Measurements from ENCODE around the gene SMYD4. TPM values are rescaled to one million over a fixed set of nuclear protein-coding genes. Genes with fewer than 3 reads are reported as not detected.
A peak's percentile ranks its signal among the peaks of the same experiment; 100 is the strongest.
"Not testable (repeated sequence)": the region's sequence is repeated elsewhere in the genome, so short reads cannot be mapped to it uniquely, and the experiment has no call there.

SMYD4 gene
- total RNA-seq, 2 experiments from 2014 or later: 19.7 to 19.8 TPM

- Mint-ChIP-seq H3K27ac (no peak overlapping the region), H3K4me3 (no peak overlapping the region), H3K4me1 (peaks cover 44% of the 10 kb centered on the region), H3K27me3 (no peaks in the 10 kb centered on the region), H3K9me3 (ENCODE audit: low read depth) (no peaks in the 10 kb centered on the region), H3K36me3 (ENCODE audit: low read depth) (no peaks in the 10 kb centered on the region)
- DNase-seq (no peak), ATAC-seq (no peak)
- CTCF ChIA-PET: interaction anchor here (0.5 to 2.7 kb wide), 4 partner anchors 8 to 86 kb away, joined by 3 to 9 read pairs (median 3); no protein-coding TSS in a partner anchor
- intact Hi-C loops (cut with DNase I, micrococcal nuclease): no loop called here
- POLR2A ChIA-PET: interaction anchor here (0.9 kb wide), 1 partner anchor 14 kb away, joined by 3 read pairs; no protein-coding TSS in a partner anchor
Observed at GRCh38 chr17:1766382-1767135, 63.1 kb downstream of the SMYD4 start.

DNA sequence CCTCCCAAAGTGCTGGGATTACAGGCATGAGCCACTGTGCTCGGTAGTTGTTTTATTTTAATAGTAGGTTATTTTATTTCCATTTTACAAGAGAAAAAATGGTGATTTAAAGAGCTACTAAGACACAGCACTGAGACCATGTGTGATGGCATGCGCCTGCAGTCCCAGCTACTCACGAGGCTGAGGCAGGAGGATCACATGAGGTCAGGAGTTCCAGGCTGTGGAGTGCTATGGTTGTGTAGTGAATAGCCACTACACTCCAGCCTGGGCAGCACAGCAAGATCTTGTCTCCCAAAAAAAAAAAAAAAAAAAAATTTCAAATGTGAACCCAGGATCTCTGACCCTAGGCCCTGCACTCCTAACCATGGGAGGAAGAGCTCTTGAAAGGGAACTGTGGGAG is 64.1 kb downstream of the SMYD4 start:
- intact Hi-C loops (cut with DNase I, micrococcal nuclease): no loop called here
- Mint-ChIP-seq H3K4me1 (peaks cover 46% of the 10 kb centered on the region), H3K27me3 (no peaks in the 10 kb centered on the region), H3K4me3 (no peak overlapping the region), H3K9me3 (ENCODE audit: low read depth) (no peaks in the 10 kb centered on the region), H3K36me3 (ENCODE audit: low read depth) (no peaks in the 10 kb centered on the region), H3K27ac (no peak overlapping the region)
- CTCF ChIA-PET: interaction anchor here (1.0 to 2.7 kb wide), 2 partner anchors 9 to 44 kb away, joined by 3 to 9 read pairs; no protein-coding TSS in a partner anchor
- no peak for ATAC-seq
- no peak for DNase-seq
- POLR2A ChIA-PET: interaction anchor here (0.9 kb wide), 1 partner anchor 15 kb away, joined by 3 read pairs; no protein-coding TSS in a partner anchor

- ATAC-seq; H3K36me3 Mint-ChIP-seq (ENCODE audit: low read depth); H3K4me3 Mint-ChIP-seq; H3K9me3 Mint-ChIP-seq (ENCODE audit: low read depth); DNase-seq; H3K27me3 Mint-ChIP-seq: not testable (repeated sequence)
- CTCF ChIA-PET: interaction anchor here (1.2 to 2.7 kb wide), 3 partner anchors 9 to 48 kb away, joined by 4 to 9 read pairs (median 6); no protein-coding TSS in a partner anchor
- H3K27ac Mint-ChIP-seq: peak overlapping the region; percentile 78
- H3K4me1 Mint-ChIP-seq: peaks cover 41% of the 10 kb centered on the region
- intact Hi-C loops (cut with DNase I, micrococcal nuclease): loop anchor here in 1 of 2 experiments (5.0 kb wide), 1 partner anchor 42 kb away; the partner anchor contains the start of gene WDR81
- POLR2A ChIA-PET: interaction anchor here (0.6 to 0.7 kb wide), 2 partner anchors 141 to 450 kb away, joined by 3 to 6 read pairs; no protein-coding TSS in a partner anchor
Observed at GRCh38 chr17:1764705-1765104, 65.0 kb downstream of the SMYD4 start.

DNA sequence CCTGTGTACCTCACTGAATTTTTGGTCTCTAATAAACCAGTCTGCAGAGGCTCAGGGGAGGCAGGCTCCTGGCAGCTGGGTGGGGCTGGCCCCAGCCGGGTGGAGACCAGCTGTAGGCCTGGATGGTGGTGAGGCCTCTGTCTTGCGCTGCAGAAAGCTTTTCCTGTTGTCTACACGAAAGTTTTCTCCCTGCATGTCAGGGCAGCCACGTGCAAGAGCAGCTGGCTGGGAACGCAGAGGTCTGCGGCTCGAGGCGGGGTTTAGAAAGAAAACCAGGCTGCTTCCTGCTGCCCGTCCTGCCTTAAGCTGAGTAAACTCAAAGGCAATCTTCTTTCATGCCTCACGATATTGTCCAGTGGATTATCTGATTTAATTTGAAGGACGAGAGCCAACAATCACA is 65.4 kb downstream of the SMYD4 start:
- Mint-ChIP-seq H3K4me1 (peaks cover 36% of the 10 kb centered on the region), H3K27me3 (no peaks in the 10 kb centered on the region), H3K9me3 (ENCODE audit: low read depth) (no peaks in the 10 kb centered on the region), H3K36me3 (ENCODE audit: low read depth) (no peaks in the 10 kb centered on the region), H3K27ac (peak overlapping the region; percentile 78), H3K4me3 (peak overlapping the region; percentile 5)
- intact Hi-C loops (cut with DNase I, micrococcal nuclease): loop anchor here in 1 of 2 experiments (5.0 kb wide), 1 partner anchor 42 kb away; the partner anchor contains the start of gene WDR81
- peak; percentile 65 for DNase-seq
- POLR2A ChIA-PET: interaction anchor here (0.6 to 0.7 kb wide), 4 partner anchors 9 to 141 kb away, joined by 3 to 4 read pairs (median 3); no protein-coding TSS in a partner anchor
- peak; percentile 75 for ATAC-seq
- CTCF ChIA-PET: interaction anchor here (1.2 to 2.7 kb wide), 3 partner anchors 9 to 48 kb away, joined by 4 to 9 read pairs (median 6); no protein-coding TSS in a partner anchor

GRCh38 chr17:1762901-1763898 is 66.5 kb downstream of the SMYD4 start:
- Mint-ChIP-seq H3K9me3 (ENCODE audit: low read depth) (no peaks in the 10 kb centered on the region), H3K4me3 (no peak overlapping the region), H3K27ac (peak overlapping the region; percentile 78), H3K36me3 (ENCODE audit: low read depth) (no peaks in the 10 kb centered on the region), H3K4me1 (peaks cover 36% of the 10 kb centered on the region), H3K27me3 (no peaks in the 10 kb centered on the region)
- ATAC-seq (peak; percentile 52), DNase-seq (peak; percentile 28)
- CTCF ChIA-PET: interaction anchor here (0.6 to 1.8 kb wide), 4 partner anchors 42 to 108 kb away, joined by 3 to 6 read pairs (median 3); no protein-coding TSS in a partner anchor
- POLR2A ChIA-PET: interaction anchor here (1.0 kb wide), 1 partner anchor 13 kb away, joined by 3 read pairs; no protein-coding TSS in a partner anchor
- intact Hi-C loops (cut with DNase I, micrococcal nuclease): loop anchor here in 1 of 2 experiments (5.0 kb wide), 1 partner anchor 41 kb away; the partner anchor contains the start of gene WDR81

DNA sequence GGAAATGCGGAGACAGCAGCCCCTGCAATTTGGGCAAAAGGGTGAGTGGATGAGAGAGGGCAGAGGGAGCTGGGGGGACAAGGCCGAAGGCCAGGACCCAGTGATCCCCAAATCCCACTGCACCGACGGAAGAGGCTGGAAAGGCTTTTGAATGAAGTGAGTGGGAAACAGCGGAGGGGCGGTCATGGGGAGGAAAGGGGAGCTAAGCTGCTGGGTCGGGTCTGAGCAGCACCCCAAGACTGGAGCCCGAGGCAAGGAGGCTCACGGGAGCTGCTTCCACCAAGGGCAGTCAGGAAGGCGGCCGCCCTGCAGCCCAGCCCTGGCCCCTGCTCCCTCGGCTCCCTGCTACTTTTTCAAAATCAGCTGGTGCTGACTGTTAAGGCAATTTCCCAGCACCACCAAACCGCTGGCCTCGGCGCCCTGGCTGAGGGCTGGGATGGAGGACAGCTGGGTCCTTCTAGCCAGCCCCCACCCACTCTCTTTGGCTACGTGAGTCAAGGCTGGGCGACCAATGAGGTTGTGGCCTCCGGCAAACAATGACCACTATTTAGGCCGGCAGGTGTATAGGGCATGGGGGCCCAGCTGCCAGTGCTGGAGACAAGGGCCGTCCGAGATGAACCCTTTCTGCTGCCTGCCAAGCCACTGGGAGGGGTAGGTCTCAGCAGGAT is 67.3 kb downstream of the SMYD4 start:
- Mint-ChIP-seq H3K9me3 (ENCODE audit: low read depth) (no peaks in the 10 kb centered on the region), H3K36me3 (ENCODE audit: low read depth) (no peaks in the 10 kb centered on the region), H3K27ac (no peak overlapping the region), H3K27me3 (no peaks in the 10 kb centered on the region), H3K4me3 (no peak overlapping the region), H3K4me1 (peaks cover 33% of the 10 kb centered on the region)
- POLR2A ChIA-PET: interaction anchor here (1.0 kb wide), 1 partner anchor 13 kb away, joined by 3 read pairs; no protein-coding TSS in a partner anchor
- DNase-seq (no peak), ATAC-seq (no peak)
- intact Hi-C loops (cut with DNase I, micrococcal nuclease): loop anchor here in 1 of 2 experiments (5.0 kb wide), 1 partner anchor 40 kb away; the partner anchor contains the start of gene WDR81
- CTCF ChIA-PET: interaction anchor here (0.8 to 1.1 kb wide), 2 partner anchors 43 to 147 kb away, joined by 3 to 5 read pairs; no protein-coding TSS in a partner anchor

DNA sequence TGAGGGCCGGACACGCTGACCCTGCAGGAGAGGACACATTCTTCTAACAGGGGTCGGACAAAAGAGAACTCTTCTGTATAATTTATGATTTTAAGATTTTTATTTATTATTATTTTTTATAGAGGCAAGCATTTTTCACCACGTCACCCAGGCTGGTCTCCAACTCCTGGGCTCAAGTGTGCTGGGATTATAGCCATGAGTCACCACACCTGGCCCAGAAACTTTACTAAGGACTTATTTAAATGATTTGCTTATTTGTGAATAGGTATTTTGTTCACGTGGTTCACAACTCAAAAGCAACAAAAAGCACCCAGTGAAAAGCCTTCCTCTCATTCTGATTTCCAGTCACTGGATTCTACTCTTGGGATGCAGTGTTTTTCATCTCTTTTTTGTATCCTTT is 70.2 kb downstream of the SMYD4 start:
- Mint-ChIP-seq H3K36me3 (ENCODE audit: low read depth) (no peaks in the 10 kb centered on the region), H3K27me3 (no peaks in the 10 kb centered on the region), H3K27ac (no peak overlapping the region), H3K9me3 (ENCODE audit: low read depth) (no peaks in the 10 kb centered on the region), H3K4me3 (no peak overlapping the region), H3K4me1 (peaks cover 30% of the 10 kb centered on the region)
- POLR2A ChIA-PET: no interaction called here
- ATAC-seq (no peak), DNase-seq (no peak)
- CTCF ChIA-PET: no interaction called here
- intact Hi-C loops (cut with DNase I, micrococcal nuclease): no loop called here

DNA sequence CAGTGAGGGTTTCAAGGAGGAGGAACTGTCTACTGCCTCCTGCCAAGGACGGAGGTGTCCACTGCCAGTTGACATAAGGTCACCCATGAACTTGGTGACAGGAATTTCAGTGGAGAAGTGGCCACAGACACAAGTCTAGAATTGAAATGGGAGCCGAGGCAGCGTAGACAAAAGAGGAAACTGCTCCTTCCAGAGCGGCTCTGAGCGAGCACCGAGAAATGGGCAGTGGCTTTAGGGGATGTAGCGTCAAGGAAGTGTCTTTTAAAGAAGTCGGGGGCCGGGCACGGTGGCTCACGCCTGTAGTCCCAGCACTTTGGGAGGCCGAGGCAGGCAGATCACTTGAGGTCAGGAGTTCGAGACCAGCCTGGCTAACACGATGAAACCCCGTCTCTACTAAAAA is 70.9 kb downstream of the SMYD4 start:
- Mint-ChIP-seq H3K27me3 (no peaks in the 10 kb centered on the region), H3K9me3 (ENCODE audit: low read depth) (no peaks in the 10 kb centered on the region), H3K27ac (no peak overlapping the region), H3K4me3 (no peak overlapping the region), H3K4me1 (peaks cover 23% of the 10 kb centered on the region), H3K36me3 (ENCODE audit: low read depth) (no peaks in the 10 kb centered on the region)
- ChIA-PET CTCF (no interaction called here), POLR2A (no interaction called here)
- ATAC-seq (no peak), DNase-seq (no peak)
- intact Hi-C loops (cut with DNase I, micrococcal nuclease): no loop called here

DNA sequence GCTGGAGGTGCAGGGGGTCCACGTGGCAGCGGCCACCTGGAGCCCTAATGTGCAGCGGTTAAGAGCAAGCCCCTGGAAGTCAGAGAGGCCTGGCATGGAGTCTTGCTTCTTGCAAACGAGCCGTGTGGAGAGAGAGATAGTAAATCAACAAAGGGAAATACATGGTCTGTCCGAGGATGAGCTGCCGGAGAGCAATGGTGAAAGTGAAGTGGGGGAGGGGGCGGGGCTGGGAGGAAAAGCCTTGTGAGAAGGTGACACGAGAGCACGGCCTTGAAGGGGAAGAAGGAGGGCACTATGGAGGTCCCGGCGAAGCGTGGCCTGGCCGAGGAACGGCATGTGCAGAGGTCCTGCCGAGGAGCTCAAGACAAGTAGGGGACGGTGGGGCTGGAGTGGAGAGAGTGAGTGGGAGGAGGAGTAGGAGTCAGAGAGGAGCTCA is 73.9 kb downstream of the SMYD4 start:
- ChIA-PET POLR2A (interaction anchor here (0.6 kb wide), 1 partner anchor 8 kb away, joined by 3 read pairs; no protein-coding TSS in a partner anchor), CTCF (no interaction called here)

GRCh38 chr17:1755252-1755826 is 74.4 kb downstream of the SMYD4 start:
- no peaks in the 10 kb centered on the region for H3K27me3 Mint-ChIP-seq
- intact Hi-C loops (cut with DNase I, micrococcal nuclease): no loop called here
- no peak overlapping the region for H3K4me3 Mint-ChIP-seq
- H3K27ac Mint-ChIP-seq: no peak overlapping the region
- DNase-seq (no peak), ATAC-seq (no peak)
- H3K36me3 Mint-ChIP-seq (ENCODE audit: low read depth): no peaks in the 10 kb centered on the region
- H3K9me3 Mint-ChIP-seq (ENCODE audit: low read depth): no peaks in the 10 kb centered on the region
- CTCF ChIA-PET: interaction anchor here (0.7 kb wide), 1 partner anchor 86 kb away, joined by 3 read pairs; no protein-coding TSS in a partner anchor
- POLR2A ChIA-PET: interaction anchor here (0.6 kb wide), 1 partner anchor 9 kb away, joined by 3 read pairs; no protein-coding TSS in a partner anchor
- no peaks in the 10 kb centered on the region for H3K4me1 Mint-ChIP-seq

More for the DNA sequence above, 73.9 kb downstream of the SMYD4 start:
- intact Hi-C loops (cut with DNase I, micrococcal nuclease): no loop called here
- no peaks in the 10 kb centered on the region for H3K9me3 Mint-ChIP-seq (ENCODE audit: low read depth)
- no peak overlapping the region for H3K4me3 Mint-ChIP-seq
- no peaks in the 10 kb centered on the region for H3K27me3 Mint-ChIP-seq
- ATAC-seq (no peak), DNase-seq (no peak)
- no peaks in the 10 kb centered on the region for H3K36me3 Mint-ChIP-seq (ENCODE audit: low read depth)
- H3K27ac Mint-ChIP-seq: no peak overlapping the region
- H3K4me1 Mint-ChIP-seq: no peaks in the 10 kb centered on the region

Measured in activated CD4-positive, alpha-beta T cell treated with anti-CD3 and anti-CD28 coated beads for 36 hours (primary cell).